ENCODE results near the gene HPDL.

GRCh38 chr1:45282351-45282750, 44.3 kb upstream of the HPDL start:
- TF ChIP-seq CTCF (IDR thresholded peaks at IDR 0.05) (no peak), POLR2A (IDR thresholded peaks at IDR 0.05) (no peak)

Measured in heart left ventricle (tissue), 13 donors.